Left lobe of liver (tissue), 2 donors: ENCODE measurements around the gene RING1. TPM values are rescaled to one million over a fixed set of nuclear protein-coding genes. Genes with fewer than 3 reads are reported as not detected.
A peak's percentile ranks its signal among the peaks of the same experiment; 100 is the strongest.
"Not testable (repeated sequence)": the region's sequence is repeated elsewhere in the genome, so short reads cannot be mapped to it uniquely, and the experiment has no call there.

Experiments used
- ATAC-seq: fragments of 200-7000 bp; cut with Tn5 transposase; one replicate; pipeline ENCODE4 v1.9.1; 2020; ENCODE audit warnings: mild to moderate bottlenecking, moderate library complexity
- DNase-seq: peaks from one replicate; pipeline ENCODE4 v3.0.0-alpha.2; 2020; ENCODE audit warnings: low spot score
- total RNA-seq: library from RNA; stranded (reverse); gene quantifications from one replicate; pipeline ENCODE4 v1.2.1, GENCODE V29; 2021
- donor health status: DM: no; HTN: no; CAD: no; lungs with moderate emphysema.
- donor health status: DM: no; HTN: yes; CAD: no.

RING1 gene
- total RNA-seq, 1 donor from 2014 or later, result 19.2 TPM

DNA sequence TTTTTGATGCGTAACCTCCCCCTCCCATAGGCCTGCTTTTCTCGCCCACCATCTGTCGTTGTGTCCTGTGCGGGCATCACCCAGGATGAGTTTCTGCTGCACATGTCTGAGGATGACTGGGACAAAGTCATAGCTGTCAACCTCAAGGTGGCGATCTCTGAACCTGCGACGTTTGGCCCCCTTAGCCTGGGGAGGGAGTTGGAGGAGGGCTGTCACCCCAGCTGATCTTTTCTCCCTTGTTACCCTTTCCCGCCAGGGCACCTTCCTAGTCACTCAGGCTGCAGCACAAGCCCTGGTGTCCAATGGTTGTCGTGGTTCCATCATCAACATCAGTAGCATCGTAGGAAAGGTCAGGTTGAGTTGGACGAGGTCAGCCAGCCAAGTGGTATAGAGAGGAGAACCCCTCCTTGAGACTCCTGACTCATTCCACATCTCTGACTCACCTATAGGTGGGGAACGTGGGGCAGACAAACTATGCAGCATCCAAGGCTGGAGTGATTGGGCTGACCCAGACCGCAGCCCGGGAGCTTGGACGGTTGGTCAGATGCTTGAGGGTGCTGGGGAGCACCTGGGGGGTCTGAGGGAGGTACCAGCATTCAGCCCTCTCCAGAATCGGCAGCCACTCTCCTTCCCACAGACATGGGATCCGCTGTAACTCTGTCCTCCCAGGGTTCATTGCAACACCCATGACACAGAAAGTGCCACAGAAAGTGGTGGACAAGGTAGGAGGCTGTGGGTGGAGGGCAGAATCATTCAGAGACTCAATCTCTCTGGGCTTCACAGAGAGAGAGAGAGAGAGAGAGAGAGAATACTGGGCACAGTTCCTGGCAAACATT is 2.9 kb upstream of the RING1 start:
- ATAC-seq (no peak), DNase-seq (no peak)

DNA sequence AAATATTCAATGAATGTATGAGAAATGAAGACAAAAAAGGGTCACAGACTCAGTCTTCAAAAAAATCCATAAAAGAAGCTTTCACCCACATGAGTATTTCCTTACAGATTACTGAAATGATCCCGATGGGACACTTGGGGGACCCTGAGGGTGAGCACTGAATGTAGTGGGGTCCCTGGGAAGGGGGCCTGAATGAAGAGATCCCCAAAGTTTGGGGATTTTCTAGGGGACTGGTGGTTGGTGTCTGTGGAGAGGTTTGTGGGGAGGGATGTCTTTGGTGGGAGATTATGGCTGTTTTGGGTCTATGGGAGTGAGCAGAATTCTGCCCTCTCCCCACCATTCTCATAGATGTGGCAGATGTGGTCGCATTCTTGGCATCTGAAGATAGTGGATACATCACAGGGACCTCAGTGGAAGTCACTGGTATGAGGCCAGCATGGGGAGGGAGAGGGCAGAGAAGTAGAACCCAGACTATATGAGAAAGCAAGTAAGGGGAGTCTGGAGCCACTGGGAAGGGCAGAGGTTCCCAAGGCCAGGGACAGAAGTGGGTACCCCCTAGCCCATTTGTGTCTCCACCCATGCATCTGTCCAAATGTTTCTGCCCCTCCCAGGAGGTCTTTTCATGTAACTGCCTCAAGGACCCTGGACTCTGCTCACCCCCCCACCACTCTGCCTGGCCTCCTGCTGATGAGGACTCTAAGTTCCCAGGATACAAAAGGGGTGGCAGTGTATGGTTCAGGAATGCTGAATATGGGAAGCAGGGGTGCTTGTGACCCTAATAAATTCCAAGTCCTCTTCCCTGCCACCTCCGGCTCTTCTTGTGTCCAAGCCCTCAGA is 2.1 kb upstream of the RING1 start:
- DNase-seq, result no peak
- ATAC-seq, result no peak

DNA sequence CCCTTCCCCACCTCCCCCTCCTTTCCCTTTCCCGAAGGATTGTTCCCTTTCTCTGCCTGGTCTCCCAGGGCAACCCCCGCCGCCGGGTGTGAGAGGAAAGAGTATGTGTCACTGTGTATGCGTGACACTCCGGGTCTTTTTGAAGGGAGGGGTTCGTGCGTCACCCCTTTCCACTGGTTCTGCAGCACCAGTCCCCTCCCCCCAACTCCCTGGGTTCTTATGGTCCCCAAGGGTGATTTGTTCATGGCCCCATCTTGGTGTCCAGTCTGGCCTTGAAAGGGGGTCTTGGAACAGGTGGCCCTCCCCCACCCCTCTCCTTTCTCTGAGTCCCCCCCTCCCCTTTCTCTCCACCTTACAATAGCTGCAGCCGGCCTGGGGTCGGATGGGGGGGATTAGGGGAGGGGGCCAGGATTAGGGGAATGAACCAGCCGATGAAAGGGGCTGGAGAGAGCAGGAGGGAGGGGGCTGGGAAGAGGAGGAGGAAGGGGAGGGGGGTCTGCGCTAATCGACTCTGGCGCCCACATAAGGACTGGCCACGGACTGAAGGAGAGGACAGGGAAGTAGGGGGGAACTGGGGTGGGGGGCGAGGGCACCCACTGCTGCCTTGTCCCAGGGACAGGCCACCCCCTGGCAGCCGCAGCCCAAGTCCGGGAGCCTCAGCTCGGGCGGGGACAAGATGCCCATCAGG is 1.3 kb upstream of the RING1 start:
- no peak for ATAC-seq
- no peak for DNase-seq

DNA sequence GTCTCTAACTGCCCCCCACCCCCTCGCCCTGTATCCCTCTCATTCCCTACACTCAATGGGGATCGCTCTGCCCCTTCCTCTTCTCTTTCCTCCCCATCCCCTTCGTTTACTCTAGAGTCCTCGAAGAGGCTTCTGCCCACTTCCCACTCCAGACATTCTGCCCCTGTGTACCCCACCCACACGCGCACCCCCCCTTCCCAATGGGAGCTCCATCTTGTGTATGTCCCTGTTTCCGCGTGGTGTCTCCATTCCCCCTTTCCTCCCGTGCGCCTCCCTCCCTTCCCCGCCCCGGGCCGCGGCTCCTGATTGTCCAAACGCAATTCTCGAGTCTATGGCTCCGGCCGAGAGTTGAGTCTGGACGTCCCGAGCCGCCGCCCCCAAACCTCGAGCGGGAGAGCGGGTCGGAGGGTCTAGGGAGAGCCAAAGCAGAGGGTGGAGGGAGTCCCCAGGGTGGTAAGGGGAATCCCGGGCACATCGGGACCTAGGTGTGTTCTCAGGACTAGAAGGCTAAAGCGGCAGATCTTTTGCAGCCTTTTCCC is 679 bp upstream of the RING1 start:
- DNase-seq, result no peak
- peak; percentile 6 for ATAC-seq

DNA sequence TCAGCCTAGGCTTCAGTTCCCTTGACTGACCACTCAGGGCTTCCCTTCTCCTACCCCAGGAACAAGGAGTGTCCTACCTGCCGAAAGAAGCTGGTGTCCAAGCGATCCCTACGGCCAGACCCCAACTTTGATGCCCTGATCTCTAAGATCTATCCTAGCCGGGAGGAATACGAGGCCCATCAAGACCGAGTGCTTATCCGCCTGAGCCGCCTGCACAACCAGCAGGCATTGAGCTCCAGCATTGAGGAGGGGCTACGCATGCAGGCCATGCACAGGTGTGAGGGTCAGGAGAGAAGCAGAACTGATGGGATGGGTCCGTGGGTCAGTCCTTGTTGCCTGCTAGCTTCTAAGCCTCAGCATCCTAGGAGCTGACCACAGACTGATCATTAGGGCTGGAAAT is 1.6 kb downstream of the RING1 start:
- no peak for DNase-seq
- no peak for ATAC-seq

- DNase-seq (no peak), ATAC-seq (no peak)
Observed at GRCh38 chr6:33211136-33211535, 2.8 kb downstream of the RING1 start.

GRCh38 chr6:33211666-33212422 is 3.5 kb downstream of the RING1 start:
- DNase-seq (no peak), ATAC-seq (no peak)

DNA sequence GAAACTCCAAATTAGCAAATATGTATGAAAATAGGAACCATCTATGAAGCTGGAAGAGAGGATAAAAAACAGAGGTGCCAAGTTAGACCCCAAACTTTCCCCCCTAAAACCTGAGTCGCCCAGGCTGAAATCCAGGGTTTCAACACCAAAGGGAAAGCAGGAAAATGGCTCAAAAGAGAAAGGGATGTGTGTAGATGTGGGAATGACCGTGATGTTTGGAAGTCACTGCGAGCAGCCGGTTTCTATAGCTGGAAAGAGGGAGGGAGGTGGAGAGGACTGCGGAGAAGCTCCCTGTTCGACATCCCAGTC is 4.5 kb downstream of the RING1 start:
- no peak for DNase-seq
- no peak for ATAC-seq

GRCh38 chr6:33213166-33213988 is 5.1 kb downstream of the RING1 start:
- DNase-seq (no peak), ATAC-seq (peak; percentile 19)

- no peak for ATAC-seq
Observed at GRCh38 chr6:33213989-33214335, 5.7 kb downstream of the RING1 start.

DNA sequence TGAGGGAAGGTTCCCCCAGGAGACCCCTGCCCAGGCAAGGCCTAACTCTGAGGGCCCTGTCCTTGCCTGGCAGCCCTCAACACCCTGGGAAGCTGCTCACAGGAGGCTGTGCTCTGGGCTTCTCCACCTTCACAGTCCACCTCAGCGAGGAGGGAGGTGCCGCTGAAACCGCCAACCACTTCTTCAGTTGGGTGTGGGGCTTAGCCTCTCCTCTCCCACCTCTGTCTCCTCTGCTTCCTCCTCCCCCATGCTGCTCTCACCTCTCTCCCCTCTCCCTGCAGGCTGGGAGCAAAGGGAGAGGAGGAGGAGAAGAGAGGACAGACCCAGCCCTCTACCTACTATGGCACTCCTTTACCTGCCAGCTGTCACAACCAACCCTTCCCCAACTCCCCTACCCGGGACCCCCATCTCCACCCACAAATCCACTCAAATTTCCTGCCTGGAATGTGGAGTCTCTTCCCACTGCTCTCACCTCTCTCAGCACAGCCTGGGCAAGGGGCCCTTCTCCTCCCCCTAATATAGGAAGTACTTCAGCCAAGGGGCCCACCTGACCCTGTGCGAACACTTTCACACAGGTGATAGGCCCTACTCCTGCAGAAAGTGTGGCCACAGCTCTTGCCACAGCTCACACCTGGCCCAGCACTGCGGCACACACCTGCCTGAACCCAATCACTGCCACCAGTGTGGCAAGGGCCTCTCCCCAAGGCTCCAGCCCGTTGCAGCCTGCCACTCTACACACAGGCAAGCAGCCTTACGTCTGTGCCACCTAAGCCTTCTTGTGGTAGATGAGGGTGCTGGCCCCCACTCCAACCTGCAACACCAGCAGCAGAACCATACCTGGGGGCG is 7.2 kb downstream of the RING1 start:
- ATAC-seq, result no peak
- DNase-seq, result no peak

More at GRCh38 chr6:33213989-33214335, 5.7 kb downstream of the RING1 start:
- DNase-seq, result no peak

DNA sequence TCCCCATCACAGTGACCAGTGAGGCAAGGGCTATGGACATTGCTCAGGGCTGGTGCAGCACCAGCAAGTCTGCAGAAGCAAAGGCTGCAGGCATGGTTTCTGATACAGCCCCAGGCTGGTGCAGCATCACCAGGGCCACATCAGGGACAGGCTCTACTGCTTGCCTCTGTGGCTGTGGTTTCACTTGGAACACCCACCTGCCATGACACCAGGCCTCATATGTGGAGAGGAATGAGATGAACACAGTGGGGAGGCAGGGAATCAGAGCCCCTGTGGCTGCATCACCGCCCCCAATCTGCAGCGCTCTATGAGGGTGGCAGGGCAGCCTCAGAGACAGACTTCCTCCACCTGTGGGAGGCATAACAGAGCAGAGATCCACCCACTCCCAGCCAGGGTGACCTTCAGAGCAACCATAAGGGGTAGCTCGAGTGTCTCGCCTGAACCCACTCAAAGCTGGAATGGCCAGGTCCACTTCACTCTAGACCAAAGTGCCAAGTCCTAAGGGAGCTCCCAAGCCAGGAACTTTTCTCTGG is 7.9 kb downstream of the RING1 start:
- ATAC-seq (no peak), DNase-seq (no peak)

- no peak for DNase-seq
- ATAC-seq, result no peak
Observed at GRCh38 chr6:33217246-33217645, 8.9 kb downstream of the RING1 start.

- ATAC-seq (no peak), DNase-seq (no peak)
Observed at GRCh38 chr6:33217681-33218080, 9.4 kb downstream of the RING1 start.

- not testable (repeated sequence) for DNase-seq, ATAC-seq
Observed at GRCh38 chr6:33226503-33227120, 18.3 kb downstream of the RING1 start.

DNA sequence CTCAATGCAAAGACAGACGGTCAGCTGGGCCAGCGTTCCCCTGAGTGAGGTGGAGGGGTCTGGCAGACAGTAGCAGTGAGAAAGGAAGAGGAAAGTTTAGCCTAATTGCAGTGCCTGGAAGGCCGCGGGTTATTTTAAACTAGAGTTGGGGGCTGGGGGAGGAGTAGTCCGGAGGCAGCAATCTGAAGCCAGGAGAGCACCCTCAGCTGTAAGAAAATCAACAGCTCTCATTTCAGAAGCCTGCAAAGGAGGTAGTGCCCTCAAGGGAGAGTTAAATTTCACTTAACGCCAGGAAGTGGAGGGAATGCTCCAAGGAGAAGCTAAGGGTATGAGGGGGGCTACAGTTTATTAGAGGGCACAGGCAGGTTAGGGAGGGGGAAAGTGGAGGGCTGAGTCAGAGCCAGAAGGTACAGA is 26.9 kb downstream of the RING1 start:
- ATAC-seq (no peak), DNase-seq (no peak)

GRCh38 chr6:33236328-33236727 is 28.0 kb downstream of the RING1 start:
- ATAC-seq (no peak), DNase-seq (no peak)

DNA sequence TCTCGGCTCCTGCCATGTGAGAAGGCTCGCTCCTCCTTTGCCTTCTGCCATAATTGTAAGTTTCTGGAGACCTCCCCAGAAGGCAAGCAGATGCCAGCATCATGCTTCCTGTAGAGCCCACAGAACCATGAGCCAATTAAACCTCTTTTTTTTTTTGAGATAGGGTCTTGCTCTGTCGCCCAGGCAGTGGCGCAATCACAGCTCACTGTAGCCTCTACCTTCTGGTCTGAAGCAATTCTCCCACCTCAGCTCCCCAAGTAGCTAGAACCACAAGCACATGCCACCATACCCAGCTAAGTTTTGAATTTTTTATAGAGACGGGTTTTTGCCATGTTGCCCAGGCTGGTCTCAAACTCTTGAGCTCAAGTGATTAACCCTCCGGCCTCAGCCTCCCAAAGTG is 28.6 kb downstream of the RING1 start:
- ATAC-seq, result no peak
- no peak for DNase-seq
